Lower leg skin (tissue), 3 donors: ENCODE results near the gene QSOX2.

Experiments used
- POLR2A ChIP-seq, 2 donors: fragments of 450-650 bp; IDR thresholded peaks; one replicate each; pipeline ENCODE4 v1.6.1; 2016 to 2017; ENCODE audit warnings: antibody characterized with exemption in 2 of 2, mild to moderate bottlenecking in 1 of 2, moderate library complexity in 1 of 2
- TF ChIP-seq, protein P1 (sequence below), 3 donors: fragments of 450-650 bp; IDR thresholded peaks; one replicate each; pipeline ENCODE4 v1.5.1; 2016; ENCODE audit warnings: antibody characterized with exemption in 3 of 3, mild to moderate bottlenecking in 3 of 3, moderate library complexity in 2 of 3

DNA sequence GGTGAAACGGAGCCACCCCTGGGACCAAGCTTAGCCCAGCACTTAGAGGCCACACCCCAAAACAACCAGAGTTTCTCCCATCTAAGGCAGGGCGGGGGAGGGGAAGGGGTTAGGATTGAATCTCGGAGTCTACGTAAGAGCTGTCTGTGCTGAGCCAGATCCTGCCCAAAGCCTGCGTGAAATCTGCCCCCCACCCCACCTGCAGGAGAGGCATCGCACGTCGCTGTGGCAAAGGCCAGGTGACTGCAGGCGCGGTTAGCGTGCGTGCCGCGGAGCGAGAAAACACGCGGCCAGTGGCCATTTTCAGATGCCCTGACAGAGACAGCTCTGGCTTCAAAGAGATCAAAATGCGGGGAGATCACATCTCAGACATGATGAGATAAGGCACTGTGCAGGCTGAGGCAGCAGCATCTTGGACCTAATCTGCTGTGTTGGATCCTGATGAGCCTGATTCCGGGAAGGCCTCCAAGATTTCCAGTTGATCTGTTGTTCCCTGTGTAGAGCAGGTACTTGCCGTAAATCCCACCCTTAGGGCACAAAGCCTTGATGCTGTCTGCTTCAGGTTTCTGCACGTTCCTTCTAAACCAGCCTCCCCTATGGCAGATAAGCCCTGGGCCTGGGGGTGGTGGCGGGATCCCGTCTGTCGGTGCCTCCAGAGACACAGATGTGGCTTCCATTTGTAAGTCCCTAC lies 2.5 kb upstream of the QSOX2 start:
- TF ChIP-seq, protein P1, sequence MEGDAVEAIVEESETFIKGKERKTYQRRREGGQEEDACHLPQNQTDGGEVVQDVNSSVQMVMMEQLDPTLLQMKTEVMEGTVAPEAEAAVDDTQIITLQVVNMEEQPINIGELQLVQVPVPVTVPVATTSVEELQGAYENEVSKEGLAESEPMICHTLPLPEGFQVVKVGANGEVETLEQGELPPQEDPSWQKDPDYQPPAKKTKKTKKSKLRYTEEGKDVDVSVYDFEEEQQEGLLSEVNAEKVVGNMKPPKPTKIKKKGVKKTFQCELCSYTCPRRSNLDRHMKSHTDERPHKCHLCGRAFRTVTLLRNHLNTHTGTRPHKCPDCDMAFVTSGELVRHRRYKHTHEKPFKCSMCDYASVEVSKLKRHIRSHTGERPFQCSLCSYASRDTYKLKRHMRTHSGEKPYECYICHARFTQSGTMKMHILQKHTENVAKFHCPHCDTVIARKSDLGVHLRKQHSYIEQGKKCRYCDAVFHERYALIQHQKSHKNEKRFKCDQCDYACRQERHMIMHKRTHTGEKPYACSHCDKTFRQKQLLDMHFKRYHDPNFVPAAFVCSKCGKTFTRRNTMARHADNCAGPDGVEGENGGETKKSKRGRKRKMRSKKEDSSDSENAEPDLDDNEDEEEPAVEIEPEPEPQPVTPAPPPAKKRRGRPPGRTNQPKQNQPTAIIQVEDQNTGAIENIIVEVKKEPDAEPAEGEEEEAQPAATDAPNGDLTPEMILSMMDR (IDR thresholded peaks at IDR 0.05), result no peak
- no peak for TF ChIP-seq POLR2A (IDR thresholded peaks at IDR 0.05)
